Natural killer cell treated with Interleukin-12 subunit alpha and Interleukin-12 subunit beta and Interleukin-15 and Interleukin-18, amount 100 ng/mL, for 72 hours (primary cell): Measurements from ENCODE around the gene SCN8A. TPM values are rescaled to one million over a fixed set of nuclear protein-coding genes. Genes with fewer than 3 reads are reported as not detected.
"Not testable (repeated sequence)": the region's sequence is repeated elsewhere in the genome, so short reads cannot be mapped to it uniquely, and the experiment has no call there.

Experiments used
- ATAC-seq, 2 donors: fragments of 150-1000 bp; cut with Tn5 transposase in 1 of 2; sonication (Bioruptor Pico), chemical (Tn5 transposase) in 1 of 2; 2 replicates each; pipeline ENCODE4 v1.10.0; 2021
- DNase-seq: peaks from one replicate; pipeline ENCODE4 v3.0.0; 2022; ENCODE audit warnings: low spot score
- H3K27ac Mint-ChIP-seq, 2 donors: 1 replicate in 1 of 2; 2 replicates in 1 of 2; pipeline ENCODE4 v1.8.0; 2022; ENCODE audit warnings: mixed read lengths in 2 of 2, mild to moderate bottlenecking in 1 of 2, moderate library complexity in 1 of 2
- H3K27me3 Mint-ChIP-seq, 2 donors: 1 replicate in 1 of 2; 2 replicates in 1 of 2; pipeline ENCODE4 v1.8.0; 2022; ENCODE audit warnings: mixed read lengths in 2 of 2
- H3K36me3 Mint-ChIP-seq: one replicate; pipeline ENCODE4 v1.8.0; 2022; ENCODE audit warnings: mixed read lengths
- H3K4me1 Mint-ChIP-seq, 2 donors: 1 replicate in 1 of 2; 2 replicates in 1 of 2; pipeline ENCODE4 v1.8.0; 2022; ENCODE audit warnings: low read depth in 2 of 2, mixed read lengths in 2 of 2, mild to moderate bottlenecking in 1 of 2
- H3K4me3 Mint-ChIP-seq: one replicate; pipeline ENCODE4 v1.8.0; 2022; ENCODE audit warnings: mixed read lengths
- H3K9me3 Mint-ChIP-seq: 2 replicates; pipeline ENCODE4 v1.8.0; 2022; ENCODE audit warnings: mixed read lengths
- total RNA-seq, 2 donors: library from RNA; stranded (reverse); gene quantifications; one replicate each; pipeline ENCODE4 v1.2.3, GENCODE V29; 2022

SCN8A gene
- total RNA-seq, 2 donors from 2014 or later = 0.50 to 1.5 TPM

DNA sequence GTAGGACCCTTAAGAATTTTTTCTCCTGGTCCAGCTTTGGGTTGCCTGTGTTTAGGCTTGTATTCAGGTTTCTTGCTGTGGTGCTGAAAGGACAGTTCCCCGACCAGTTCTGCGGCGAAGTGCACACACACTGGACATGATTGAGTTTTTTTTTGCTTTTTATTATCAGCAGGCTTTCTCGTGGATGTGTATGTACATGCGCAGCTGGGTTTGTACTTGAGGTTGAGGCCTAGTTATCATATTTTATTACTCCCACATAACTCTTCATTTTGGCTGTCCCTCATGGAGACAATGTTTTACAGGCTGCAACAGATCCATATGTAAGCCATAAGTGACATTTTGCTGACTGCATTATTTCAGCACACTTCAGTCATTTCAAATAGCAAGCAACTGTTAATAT is 2.5 kb downstream of the SCN8A start:
- Mint-ChIP-seq H3K27ac (no peak overlapping the region), H3K36me3 (no peaks in the 10 kb centered on the region), H3K27me3 (peaks cover 45 to 66% of the 10 kb centered on the region in 2 donors), H3K4me1 (peaks cover 11 to 17% of the 10 kb centered on the region in 2 donors), H3K9me3 (no peaks in the 10 kb centered on the region), H3K4me3 (no peak overlapping the region)
- ATAC-seq = no peak
- no peak for DNase-seq

GRCh38 chr12:51598156-51598555 is 7.1 kb downstream of the SCN8A start:
- no peak overlapping the region for H3K27ac Mint-ChIP-seq
- no peaks in the 10 kb centered on the region for H3K4me1 Mint-ChIP-seq
- H3K36me3 Mint-ChIP-seq = no peaks in the 10 kb centered on the region
- no peak overlapping the region for H3K4me3 Mint-ChIP-seq
- peaks cover 34 to 60% of the 10 kb centered on the region in 2 donors for H3K27me3 Mint-ChIP-seq
- no peak for ATAC-seq
- DNase-seq = no peak
- no peaks in the 10 kb centered on the region for H3K9me3 Mint-ChIP-seq

DNA sequence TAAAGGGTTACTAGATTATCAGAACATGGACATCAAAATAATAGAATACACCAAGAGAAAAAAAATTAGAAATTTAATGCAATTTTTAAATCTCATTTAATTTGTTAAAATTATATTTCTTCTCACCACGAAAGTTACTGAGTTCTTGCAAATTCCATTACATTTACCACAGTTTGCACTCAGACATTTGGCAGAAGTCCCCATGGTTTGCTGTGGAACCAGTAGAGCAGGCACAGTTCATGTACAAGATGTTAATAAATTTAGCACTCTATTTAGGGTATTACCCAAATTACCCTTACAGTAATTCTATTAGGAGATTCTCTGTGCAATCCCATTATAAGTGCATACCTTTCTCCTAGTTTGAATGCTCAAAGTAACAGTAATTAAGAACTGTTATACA is 9.7 kb downstream of the SCN8A start:
- Mint-ChIP-seq H3K27me3 (peaks cover 30 to 43% of the 10 kb centered on the region in 2 donors), H3K4me3 (no peak overlapping the region), H3K36me3 (no peaks in the 10 kb centered on the region), H3K27ac (no peak overlapping the region), H3K9me3 (no peaks in the 10 kb centered on the region), H3K4me1 (no peaks in the 10 kb centered on the region)
- ATAC-seq (no peak), DNase-seq (no peak)

DNA sequence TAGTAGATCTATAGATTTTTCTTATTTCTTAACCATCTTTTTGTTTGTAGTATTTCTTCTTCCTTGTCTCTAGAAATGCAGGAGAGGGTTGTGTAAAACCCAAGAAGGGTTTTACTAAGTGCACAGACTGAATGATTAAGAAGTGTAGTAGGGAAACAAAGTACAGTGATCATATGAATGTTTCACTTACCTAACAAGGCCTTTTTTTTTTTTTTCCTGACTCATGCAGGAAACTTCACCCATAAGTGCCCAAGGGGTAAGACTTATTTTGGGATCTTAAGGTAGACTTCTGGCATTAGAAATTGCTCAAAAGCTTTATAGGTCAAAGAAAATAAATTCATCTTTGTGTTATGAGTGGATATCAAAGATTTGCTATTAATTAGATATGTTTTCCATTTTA is 10.2 kb downstream of the SCN8A start:
- DNase-seq (no peak), ATAC-seq (no peak)
- H3K4me3 Mint-ChIP-seq = no peak overlapping the region
- H3K9me3 Mint-ChIP-seq = no peaks in the 10 kb centered on the region
- no peaks in the 10 kb centered on the region for H3K4me1 Mint-ChIP-seq
- H3K27me3 Mint-ChIP-seq = peaks cover 33 to 43% of the 10 kb centered on the region in 2 donors
- H3K27ac Mint-ChIP-seq = no peak overlapping the region
- H3K36me3 Mint-ChIP-seq = no peaks in the 10 kb centered on the region

DNA sequence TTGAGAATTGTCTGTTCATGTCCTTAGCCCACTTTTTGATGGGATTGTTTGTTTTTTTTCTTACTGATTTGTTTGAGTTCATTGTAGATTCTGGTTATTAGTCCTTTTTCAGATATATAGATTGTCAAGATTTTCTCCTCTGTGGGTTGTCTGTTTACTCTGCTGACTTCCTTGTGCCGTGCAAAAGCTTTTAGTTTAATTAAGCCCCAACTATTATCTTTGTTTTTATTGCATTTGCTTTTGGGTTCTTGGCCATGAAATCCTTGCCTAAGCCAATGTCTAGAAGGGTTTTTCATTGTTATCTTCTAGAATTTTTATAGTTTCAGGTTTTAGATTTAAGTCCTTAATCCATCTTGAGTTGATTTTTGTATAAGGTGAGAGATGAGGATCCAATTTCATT is 14.9 kb downstream of the SCN8A start:
- H3K4me1 Mint-ChIP-seq, ATAC-seq, H3K9me3 Mint-ChIP-seq, H3K36me3 Mint-ChIP-seq, DNase-seq, H3K27ac Mint-ChIP-seq, H3K4me3 Mint-ChIP-seq: not testable (repeated sequence)
- peaks cover 29 to 35% of the 10 kb centered on the region in 2 donors for H3K27me3 Mint-ChIP-seq

GRCh38 chr12:51607197-51607596 is 16.2 kb downstream of the SCN8A start:
- H3K36me3 Mint-ChIP-seq, H3K4me1 Mint-ChIP-seq, H3K27ac Mint-ChIP-seq, H3K4me3 Mint-ChIP-seq, H3K9me3 Mint-ChIP-seq, ATAC-seq, DNase-seq: not testable (repeated sequence)
- H3K27me3 Mint-ChIP-seq = peaks cover 29 to 35% of the 10 kb centered on the region in 2 donors

DNA sequence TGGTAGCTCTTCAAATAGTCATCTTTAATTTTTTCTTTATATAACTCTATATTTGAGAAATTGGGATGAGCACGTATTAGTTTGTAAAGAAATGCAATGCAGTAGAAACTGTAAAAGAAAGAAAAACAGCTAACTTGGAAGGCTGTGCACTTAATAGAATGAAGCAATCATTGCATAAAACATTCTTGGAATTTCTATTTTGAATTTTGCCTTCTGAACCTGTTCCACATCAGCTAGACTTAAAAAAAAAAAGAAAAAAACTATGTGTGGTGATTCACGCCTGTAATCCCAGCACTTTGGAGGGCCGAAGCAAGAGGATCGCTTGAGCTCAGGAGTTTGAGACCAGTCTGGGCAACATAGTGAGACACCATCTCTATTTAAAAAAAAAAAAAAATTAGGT is 29.4 kb downstream of the SCN8A start:
- DNase-seq = no peak
- no peaks in the 10 kb centered on the region for H3K36me3 Mint-ChIP-seq
- H3K9me3 Mint-ChIP-seq = no peaks in the 10 kb centered on the region
- no peaks in the 10 kb centered on the region for H3K4me1 Mint-ChIP-seq
- H3K4me3 Mint-ChIP-seq = no peak overlapping the region
- no peak for ATAC-seq
- H3K27me3 Mint-ChIP-seq = peaks cover 10 to 25% of the 10 kb centered on the region in 2 donors
- H3K27ac Mint-ChIP-seq = no peak overlapping the region

DNA sequence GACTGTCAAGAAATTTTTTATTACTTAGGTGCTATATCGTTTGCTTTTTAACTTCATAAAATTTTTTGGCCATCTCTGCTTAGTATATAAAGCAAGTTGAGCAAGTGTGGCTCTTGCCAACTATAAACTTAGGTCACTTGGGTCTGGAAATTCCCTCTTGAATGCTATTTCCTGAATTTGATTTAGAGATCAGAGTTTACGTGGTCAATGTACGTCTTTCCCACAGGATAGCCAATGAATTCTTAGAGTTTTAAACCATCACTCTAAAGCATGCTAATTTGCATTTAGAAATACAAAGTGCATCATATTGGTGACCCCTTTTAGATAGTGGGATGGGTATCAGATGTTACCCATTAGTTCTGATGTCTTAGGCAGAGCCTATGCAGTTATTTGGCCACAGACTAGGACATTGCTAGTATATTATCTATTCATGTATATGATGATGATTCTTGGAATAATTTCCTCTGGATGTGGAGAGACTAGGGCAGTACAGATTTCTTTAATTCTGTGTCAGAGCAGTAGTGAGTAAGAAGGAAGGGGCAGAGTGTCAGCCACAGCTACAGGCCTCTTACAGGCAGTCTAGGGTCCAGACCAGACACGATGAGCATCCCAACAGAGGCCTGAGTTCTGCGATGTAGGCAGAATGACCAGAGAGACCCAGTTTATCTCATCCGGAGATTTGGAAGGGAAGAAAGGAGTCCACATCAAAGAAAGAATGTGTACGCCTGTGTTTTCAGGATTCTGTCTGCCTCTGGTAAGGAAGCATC is 30.3 kb downstream of the SCN8A start:
- no peaks in the 10 kb centered on the region for H3K36me3 Mint-ChIP-seq
- H3K9me3 Mint-ChIP-seq = no peaks in the 10 kb centered on the region
- ATAC-seq (no peak), DNase-seq (no peak)
- peaks cover 19 to 34% of the 10 kb centered on the region in 2 donors for H3K27me3 Mint-ChIP-seq
- H3K4me1 Mint-ChIP-seq = no peaks in the 10 kb centered on the region
- H3K27ac Mint-ChIP-seq = no peak overlapping the region
- no peak overlapping the region for H3K4me3 Mint-ChIP-seq

DNA sequence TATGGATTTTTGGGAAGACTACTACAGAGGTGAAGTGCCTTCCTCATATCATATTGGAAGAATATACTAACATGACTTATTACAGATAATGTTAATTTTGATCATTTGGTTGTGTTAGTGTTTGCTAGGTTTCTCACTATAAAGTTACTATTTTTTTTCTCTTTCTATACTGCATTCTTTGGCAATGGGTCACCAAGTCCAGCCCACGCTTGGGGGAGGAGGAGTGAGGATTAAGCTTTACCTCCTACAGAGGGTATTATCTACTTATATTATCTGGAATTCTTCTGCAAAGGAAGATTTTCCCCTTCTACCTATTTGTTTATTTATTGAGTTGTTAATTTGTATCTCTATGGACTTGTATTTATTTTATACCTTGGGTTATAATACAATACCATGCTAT is 31.5 kb downstream of the SCN8A start:
- DNase-seq = no peak
- H3K9me3 Mint-ChIP-seq = no peaks in the 10 kb centered on the region
- ATAC-seq = no peak

DNA sequence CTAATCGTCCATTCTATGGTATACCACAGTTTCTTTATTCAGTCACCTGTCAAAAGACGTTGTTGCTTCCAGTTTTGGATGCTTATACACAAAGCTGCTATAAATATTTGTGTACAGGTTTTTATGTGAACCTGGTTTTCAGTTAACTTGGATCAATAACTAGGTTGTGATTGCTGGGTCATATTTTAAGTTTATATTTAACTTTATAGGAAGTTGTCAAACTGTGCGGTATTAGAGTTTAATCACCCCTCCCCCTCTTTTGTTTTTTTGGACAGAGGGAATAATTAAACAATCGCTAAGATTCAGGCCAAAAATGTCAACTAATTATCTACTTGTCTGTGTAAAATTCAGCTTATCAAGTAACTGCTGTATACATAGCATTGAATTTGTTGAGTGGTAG is 34.3 kb downstream of the SCN8A start:
- ATAC-seq = no peak
- Mint-ChIP-seq H3K4me3 (no peak overlapping the region), H3K27me3 (peaks cover 23 to 37% of the 10 kb centered on the region in 2 donors), H3K36me3 (no peaks in the 10 kb centered on the region), H3K4me1 (no peaks in the 10 kb centered on the region), H3K27ac (no peak overlapping the region), H3K9me3 (no peaks in the 10 kb centered on the region)
- DNase-seq = no peak

More for the DNA sequence above, 31.5 kb downstream of the SCN8A start:
- H3K4me3 Mint-ChIP-seq = no peak overlapping the region
- H3K4me1 Mint-ChIP-seq = no peaks in the 10 kb centered on the region
- no peak overlapping the region for H3K27ac Mint-ChIP-seq
- no peaks in the 10 kb centered on the region for H3K36me3 Mint-ChIP-seq
- peaks cover 23 to 35% of the 10 kb centered on the region in 2 donors for H3K27me3 Mint-ChIP-seq

- ATAC-seq (no peak), DNase-seq (no peak)
- no peaks in the 10 kb centered on the region for H3K36me3 Mint-ChIP-seq
- H3K9me3 Mint-ChIP-seq = no peaks in the 10 kb centered on the region
- no peaks in the 10 kb centered on the region for H3K4me1 Mint-ChIP-seq
- peaks cover 27 to 43% of the 10 kb centered on the region in 2 donors for H3K27me3 Mint-ChIP-seq
- no peak overlapping the region for H3K4me3 Mint-ChIP-seq
- no peak overlapping the region for H3K27ac Mint-ChIP-seq
Observed at GRCh38 chr12:51626115-51626514, 35.1 kb downstream of the SCN8A start.

DNA sequence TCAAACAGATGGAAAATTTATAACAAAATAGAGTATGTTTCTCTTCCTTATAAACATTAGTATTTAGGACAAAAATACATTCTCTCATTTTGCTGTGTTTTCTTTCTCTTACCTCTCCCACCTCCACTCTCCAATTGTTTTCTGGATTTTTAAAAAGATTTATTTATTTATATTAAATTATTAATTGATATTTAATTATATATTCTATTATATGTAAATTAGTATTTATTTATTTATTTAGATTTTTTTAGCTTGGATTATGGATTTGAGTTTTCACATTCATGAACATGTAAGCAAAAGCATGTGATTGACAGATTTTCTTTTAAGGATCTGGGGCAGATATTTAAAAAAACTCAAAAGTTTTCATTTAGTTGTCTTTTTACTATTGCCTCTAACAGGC is 35.6 kb downstream of the SCN8A start:
- no peak overlapping the region for H3K27ac Mint-ChIP-seq
- no peaks in the 10 kb centered on the region for H3K9me3 Mint-ChIP-seq
- H3K4me3 Mint-ChIP-seq = no peak overlapping the region
- no peaks in the 10 kb centered on the region for H3K4me1 Mint-ChIP-seq
- H3K27me3 Mint-ChIP-seq = peaks cover 27 to 43% of the 10 kb centered on the region in 2 donors
- ATAC-seq = no peak
- H3K36me3 Mint-ChIP-seq = no peaks in the 10 kb centered on the region
- no peak for DNase-seq

GRCh38 chr12:51630256-51630880 is 39.3 kb downstream of the SCN8A start:
- Mint-ChIP-seq H3K4me3 (no peak overlapping the region), H3K9me3 (no peaks in the 10 kb centered on the region), H3K4me1 (no peaks in the 10 kb centered on the region), H3K36me3 (no peaks in the 10 kb centered on the region), H3K27me3 (peaks cover 44 to 56% of the 10 kb centered on the region in 2 donors), H3K27ac (no peak overlapping the region)
- DNase-seq (no peak), ATAC-seq (no peak)

- Mint-ChIP-seq H3K4me3 (no peak overlapping the region), H3K4me1 (no peaks in the 10 kb centered on the region), H3K27ac (no peak overlapping the region), H3K27me3 (peaks cover 40 to 50% of the 10 kb centered on the region in 2 donors), H3K36me3 (no peaks in the 10 kb centered on the region), H3K9me3 (no peaks in the 10 kb centered on the region)
- ATAC-seq (no peak), DNase-seq (no peak)
Observed at GRCh38 chr12:51630986-51631385, 40.0 kb downstream of the SCN8A start.
